ENCODE data around the gene TNNT1.
"Not testable (repeated sequence)": the region's sequence is repeated elsewhere in the genome, so short reads cannot be mapped to it uniquely, and the experiment has no call there.

Gene TNNT1

DNA sequence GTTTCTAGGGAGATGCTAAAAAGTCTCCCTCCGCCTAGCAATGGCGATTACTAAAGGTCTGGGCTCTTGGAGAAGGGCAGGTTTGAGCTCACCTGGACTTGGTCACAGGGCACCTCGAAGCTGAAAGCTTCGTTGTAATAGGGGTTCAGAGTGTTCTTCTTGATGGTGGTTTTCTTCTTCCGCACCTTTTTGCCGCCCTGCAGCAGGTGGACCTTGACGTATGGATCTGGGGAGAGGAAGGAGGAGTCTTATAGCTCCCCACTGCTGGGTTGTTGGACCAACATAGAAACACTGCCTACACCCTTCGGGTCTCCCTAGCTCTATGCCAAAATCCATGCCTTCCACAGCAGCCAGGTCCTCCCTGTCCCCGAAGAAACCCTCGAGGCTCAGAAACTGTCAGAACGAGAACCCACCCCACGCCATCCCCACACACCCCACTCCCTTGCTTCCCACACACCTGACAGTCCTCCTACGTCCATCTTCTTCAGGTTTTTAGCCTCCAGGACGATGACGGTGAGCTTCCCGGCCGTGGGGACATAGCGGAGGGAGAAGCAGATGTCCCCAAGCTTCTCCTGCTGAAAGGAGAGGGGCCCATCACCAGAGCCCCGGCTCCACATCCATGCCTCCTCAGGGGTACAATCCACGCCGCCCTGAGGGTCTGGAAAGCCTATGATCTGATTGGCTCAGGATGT lies 25.6 kb upstream of the TNNT1 start:
- TF ChIP-seq, protein P1, sequence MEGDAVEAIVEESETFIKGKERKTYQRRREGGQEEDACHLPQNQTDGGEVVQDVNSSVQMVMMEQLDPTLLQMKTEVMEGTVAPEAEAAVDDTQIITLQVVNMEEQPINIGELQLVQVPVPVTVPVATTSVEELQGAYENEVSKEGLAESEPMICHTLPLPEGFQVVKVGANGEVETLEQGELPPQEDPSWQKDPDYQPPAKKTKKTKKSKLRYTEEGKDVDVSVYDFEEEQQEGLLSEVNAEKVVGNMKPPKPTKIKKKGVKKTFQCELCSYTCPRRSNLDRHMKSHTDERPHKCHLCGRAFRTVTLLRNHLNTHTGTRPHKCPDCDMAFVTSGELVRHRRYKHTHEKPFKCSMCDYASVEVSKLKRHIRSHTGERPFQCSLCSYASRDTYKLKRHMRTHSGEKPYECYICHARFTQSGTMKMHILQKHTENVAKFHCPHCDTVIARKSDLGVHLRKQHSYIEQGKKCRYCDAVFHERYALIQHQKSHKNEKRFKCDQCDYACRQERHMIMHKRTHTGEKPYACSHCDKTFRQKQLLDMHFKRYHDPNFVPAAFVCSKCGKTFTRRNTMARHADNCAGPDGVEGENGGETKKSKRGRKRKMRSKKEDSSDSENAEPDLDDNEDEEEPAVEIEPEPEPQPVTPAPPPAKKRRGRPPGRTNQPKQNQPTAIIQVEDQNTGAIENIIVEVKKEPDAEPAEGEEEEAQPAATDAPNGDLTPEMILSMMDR (IDR thresholded peaks at IDR 0.05; ENCODE audit: insufficient read depth, missing control alignments) = no peak
- DNase-seq (ENCODE audit: insufficient read length, low spot score) (no peak), FAIRE-seq (no peak)

DNA sequence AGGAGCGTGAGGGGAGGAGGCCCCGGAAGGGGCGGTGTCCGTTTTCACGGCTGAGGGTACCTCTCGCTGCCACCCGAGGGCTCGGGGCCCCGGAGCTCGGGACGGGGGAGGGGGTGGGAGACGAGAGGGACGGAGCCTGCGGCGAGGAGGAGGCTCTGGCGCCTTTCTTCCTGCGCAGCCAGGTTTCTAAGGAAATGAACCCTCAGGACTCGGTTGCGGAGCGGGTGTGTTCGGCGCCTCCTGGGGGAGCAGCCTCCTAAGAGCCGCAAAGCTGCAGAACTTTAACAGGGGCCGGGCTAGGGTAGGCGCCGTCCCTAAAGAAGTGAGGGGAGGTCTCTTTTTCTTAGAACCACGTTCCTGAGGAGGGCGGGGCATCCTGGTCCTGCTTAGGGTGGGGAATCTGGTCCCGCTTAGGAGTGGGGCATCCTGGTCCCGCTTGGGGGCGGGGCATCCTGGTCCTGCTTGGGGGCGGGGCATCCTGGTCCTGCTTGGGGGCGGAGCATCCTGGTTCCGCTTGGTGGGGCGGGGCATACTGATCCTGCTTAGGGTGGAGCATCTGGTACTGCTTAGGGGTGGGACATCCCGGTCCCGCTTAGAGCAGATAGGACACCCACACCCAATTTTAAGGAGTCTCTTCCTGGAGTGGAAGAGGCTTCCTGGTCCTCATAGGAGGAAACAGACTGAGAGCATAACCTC lies 24.9 kb upstream of the TNNT1 start:
- DNase-seq (ENCODE audit: insufficient read length, low spot score) (no peak), FAIRE-seq (no peak)

DNA sequence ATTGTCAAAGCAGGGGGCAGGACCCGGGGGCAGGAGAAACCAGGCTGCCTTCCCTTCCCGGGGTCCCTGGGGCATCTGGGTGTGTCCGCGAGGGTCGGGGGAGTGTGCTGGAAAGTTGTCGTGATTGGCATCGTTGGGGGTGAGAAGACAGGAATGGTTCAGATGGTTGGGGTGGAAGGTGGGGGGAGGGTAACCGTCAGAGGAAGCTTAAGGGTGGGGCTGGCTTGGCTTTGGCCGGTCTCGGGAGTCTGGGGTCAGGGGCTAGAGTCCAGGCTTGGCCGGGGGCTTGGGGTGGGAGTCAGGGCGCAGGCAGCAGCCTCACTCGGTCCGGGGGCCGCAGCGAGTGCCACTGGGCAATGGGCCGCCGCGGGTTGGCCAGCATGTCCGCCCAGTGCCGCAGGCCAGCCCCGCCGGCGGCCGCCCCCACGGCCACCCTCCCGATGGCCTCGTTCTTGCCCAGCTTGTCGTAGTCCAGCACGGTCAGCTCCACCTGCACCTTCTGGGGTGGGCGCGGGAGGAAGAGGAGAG lies 24.2 kb upstream of the TNNT1 start:
- no peak for DNase-seq (ENCODE audit: insufficient read length, low spot score)
- no peak for FAIRE-seq
- TF ChIP-seq, protein P1 (IDR thresholded peaks at IDR 0.05; ENCODE audit: insufficient read depth, missing control alignments) = no peak

More for the DNA sequence above, 24.9 kb upstream of the TNNT1 start:
- TF ChIP-seq, protein P1 (IDR thresholded peaks at IDR 0.05; ENCODE audit: insufficient read depth, missing control alignments) = no peak

DNA sequence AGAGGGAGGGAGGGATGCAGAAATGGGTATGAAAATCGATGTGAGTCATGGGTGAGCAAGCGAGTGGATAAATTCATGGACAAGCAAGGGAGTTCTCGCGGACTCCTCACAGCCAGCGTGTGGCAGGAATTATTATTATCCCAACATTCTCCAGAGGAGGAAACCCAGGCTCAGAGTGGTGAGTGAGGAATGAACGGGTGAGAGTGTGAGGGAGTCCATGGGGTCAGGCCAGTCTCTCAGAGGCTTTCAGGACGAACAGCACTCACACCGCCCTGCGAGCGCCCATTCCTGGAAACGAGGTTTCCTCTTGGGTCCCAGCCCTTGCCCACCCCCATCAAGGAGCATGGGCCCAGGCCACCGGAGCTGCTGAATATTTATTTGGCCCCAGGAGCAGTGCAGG lies 23.7 kb upstream of the TNNT1 start:
- no peak for DNase-seq (ENCODE audit: insufficient read length, low spot score)
- no peak for FAIRE-seq
- TF ChIP-seq, protein P1 (IDR thresholded peaks at IDR 0.05; ENCODE audit: insufficient read depth, missing control alignments) = no peak

DNA sequence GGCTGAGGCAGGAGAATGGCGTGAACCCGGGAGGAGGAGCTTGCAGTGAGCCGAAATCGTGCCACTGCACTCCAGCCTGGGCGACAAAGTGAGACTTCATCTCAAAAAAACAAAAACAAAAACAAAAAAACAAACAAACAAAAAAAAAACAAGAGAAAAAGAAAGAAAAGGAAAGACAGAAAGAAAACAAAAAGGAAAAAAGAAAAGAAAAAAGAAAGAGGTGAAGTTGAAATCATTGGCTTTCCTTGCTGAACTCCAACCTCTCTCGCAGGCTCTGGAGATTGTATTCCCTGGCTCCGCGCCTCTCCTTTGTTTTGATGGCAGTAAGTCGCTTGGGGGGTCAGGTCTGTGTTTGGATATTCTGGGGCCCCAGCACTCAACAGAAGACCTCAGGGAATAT lies 23.3 kb upstream of the TNNT1 start:
- not testable (repeated sequence) for FAIRE-seq; DNase-seq (ENCODE audit: insufficient read length, low spot score)

DNA sequence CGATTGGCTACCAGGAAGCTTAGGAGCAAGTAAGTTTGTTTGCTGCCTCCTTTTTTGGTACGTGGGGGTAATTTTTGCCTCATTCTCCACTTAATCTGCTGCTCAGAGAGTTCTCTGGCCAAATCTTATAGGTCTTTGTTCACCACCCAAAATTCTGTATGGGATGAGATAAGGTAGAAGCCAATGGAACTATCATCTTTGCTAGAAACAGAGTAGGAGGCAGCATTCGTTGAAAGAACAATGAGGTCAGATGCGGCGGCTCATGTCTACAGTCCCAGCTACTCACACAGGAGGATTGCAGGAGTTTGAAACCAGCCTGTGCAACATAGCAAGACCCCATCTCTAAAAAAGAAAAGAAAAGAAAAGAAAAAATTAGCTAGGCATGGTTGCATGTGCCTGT lies 22.4 kb upstream of the TNNT1 start:
- FAIRE-seq (no peak), DNase-seq (ENCODE audit: insufficient read length, low spot score) (no peak)
- TF ChIP-seq, protein P1 (IDR thresholded peaks at IDR 0.05; ENCODE audit: insufficient read depth, missing control alignments) = no peak

DNA sequence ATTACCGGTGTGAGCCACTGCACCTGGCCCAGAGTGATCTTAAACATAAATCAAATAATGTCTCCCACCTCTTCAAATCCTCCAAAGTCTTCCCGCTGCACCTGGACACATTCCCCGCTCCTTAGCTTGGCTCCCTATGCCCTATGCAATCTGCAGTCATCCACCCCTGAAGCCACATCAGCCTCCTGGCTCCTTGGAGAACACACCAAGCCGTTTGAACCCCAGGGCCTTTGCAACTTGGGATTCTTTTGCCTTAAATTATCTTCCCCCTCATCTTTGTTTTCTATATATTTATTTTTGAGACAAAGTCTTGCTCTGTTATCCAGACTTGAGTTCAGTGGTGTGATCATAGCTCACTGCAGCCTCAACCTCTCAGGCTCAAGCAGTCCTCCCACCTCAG lies 20.1 kb upstream of the TNNT1 start:
- DNase-seq (ENCODE audit: insufficient read length, low spot score) (no peak), FAIRE-seq (no peak)
- TF ChIP-seq, protein P1 (IDR thresholded peaks at IDR 0.05; ENCODE audit: insufficient read depth, missing control alignments) = no peak

All from D721Med (cell line).